ENCODE data around the gene CLDN10.

Gene CLDN10

DNA sequence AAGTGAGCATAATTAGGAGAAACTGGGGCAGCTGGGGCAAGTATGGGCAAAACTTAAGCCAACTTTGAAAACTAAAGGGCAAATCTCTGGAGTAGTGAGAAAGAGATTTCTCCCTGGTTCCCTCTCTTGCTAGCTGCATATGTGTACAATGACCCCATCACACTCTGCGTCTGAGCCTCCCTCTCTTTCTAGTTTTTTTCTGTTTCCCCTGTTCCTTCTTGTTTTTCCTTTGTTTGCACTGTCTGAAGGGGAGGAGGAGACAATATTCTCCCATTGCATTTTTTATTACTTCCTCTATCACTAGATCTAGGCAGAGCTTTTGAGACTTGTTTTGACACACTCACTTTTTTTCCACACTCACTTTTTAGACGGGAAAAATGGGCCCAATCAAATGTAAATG lies 11.2 kb upstream of the CLDN10 start:
- H3K4me2 ChIP-seq (ENCODE audit: low read length) = no peak overlapping the region
- H3K36me3 ChIP-seq (ENCODE audit: control insufficient read depth, insufficient read depth, low read length) = no peaks in the 10 kb centered on the region
- no peak overlapping the region for H2AFZ ChIP-seq
- no peaks in the 10 kb centered on the region for H3K79me2 ChIP-seq
- TF ChIP-seq, protein P1, sequence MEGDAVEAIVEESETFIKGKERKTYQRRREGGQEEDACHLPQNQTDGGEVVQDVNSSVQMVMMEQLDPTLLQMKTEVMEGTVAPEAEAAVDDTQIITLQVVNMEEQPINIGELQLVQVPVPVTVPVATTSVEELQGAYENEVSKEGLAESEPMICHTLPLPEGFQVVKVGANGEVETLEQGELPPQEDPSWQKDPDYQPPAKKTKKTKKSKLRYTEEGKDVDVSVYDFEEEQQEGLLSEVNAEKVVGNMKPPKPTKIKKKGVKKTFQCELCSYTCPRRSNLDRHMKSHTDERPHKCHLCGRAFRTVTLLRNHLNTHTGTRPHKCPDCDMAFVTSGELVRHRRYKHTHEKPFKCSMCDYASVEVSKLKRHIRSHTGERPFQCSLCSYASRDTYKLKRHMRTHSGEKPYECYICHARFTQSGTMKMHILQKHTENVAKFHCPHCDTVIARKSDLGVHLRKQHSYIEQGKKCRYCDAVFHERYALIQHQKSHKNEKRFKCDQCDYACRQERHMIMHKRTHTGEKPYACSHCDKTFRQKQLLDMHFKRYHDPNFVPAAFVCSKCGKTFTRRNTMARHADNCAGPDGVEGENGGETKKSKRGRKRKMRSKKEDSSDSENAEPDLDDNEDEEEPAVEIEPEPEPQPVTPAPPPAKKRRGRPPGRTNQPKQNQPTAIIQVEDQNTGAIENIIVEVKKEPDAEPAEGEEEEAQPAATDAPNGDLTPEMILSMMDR (IDR thresholded peaks at IDR 0.05) = no peak
- no peaks in the 10 kb centered on the region for H3K4me1 ChIP-seq
- H3K9ac ChIP-seq = no peak overlapping the region
- H3K27me3 ChIP-seq (ENCODE audit: control insufficient read depth, insufficient read depth, low read length) = no peaks in the 10 kb centered on the region
- H3K4me3 ChIP-seq (ENCODE audit: low read depth, low read length) = no peak overlapping the region
- no peak overlapping the region for H3K27ac ChIP-seq
- H3K9me3 ChIP-seq (ENCODE audit: control insufficient read depth, low read length) = no peaks in the 10 kb centered on the region

DNA sequence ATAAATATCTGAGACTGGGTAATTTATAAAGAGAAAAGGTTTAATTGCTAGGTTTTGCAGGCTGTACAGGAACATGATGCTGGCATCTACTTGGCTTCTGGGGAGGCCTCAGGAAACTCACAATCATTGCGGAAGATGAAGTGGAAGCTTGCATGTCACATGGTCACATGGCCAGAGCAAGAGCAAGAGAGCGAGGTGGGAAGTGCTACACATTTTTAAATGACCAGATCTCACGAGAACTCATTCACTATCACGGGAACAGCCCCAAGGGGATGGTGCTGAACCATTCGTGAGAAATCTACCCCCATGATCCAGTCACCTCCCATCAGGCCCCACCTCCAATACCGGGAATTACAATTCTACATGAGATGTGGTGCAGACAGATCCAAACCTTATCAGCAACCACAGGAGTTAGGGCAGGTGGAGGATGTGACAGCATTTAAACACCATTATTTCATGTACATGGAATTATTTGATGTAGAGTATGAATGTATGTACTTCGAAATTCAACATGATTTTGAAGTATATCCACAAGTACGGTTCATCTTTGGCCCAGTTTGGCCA lies 10.5 kb upstream of the CLDN10 start:
- Histone ChIP-seq H3K4me2 (ENCODE audit: low read length) (no peak overlapping the region), H2AFZ (no peak overlapping the region), H3K36me3 (ENCODE audit: control insufficient read depth, insufficient read depth, low read length) (no peaks in the 10 kb centered on the region), H3K4me1 (no peaks in the 10 kb centered on the region), H3K79me2 (no peaks in the 10 kb centered on the region), H3K4me3 (ENCODE audit: low read depth, low read length) (no peak overlapping the region), H3K9me3 (ENCODE audit: control insufficient read depth, low read length) (no peaks in the 10 kb centered on the region), H3K27ac (no peak overlapping the region), H3K27me3 (ENCODE audit: control insufficient read depth, insufficient read depth, low read length) (no peaks in the 10 kb centered on the region), H3K9ac (no peak overlapping the region)
- TF ChIP-seq, protein P1 (IDR thresholded peaks at IDR 0.05) = no peak

DNA sequence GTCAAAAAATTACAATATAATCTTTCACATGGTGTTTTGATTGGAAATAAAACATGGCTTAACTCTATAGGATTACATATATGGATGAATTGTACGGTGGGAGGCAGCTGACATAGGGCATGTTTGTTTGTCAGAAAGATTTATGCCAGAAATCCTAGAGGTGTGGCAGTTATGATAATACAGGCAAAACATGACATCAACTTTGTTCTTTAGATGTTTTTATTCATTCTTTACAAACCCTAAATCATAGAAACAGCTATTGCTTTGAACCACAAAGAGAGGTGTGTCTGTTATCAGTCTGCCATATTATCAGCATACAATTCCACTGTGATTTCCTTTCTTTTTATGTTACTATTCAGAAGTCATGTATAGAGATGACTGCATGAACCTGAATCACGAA lies 8.2 kb upstream of the CLDN10 start:
- TF ChIP-seq, protein P1 (IDR thresholded peaks at IDR 0.05) = no peak
- Histone ChIP-seq H3K4me2 (ENCODE audit: low read length) (no peak overlapping the region), H3K27me3 (ENCODE audit: control insufficient read depth, insufficient read depth, low read length) (no peaks in the 10 kb centered on the region), H3K36me3 (ENCODE audit: control insufficient read depth, insufficient read depth, low read length) (no peaks in the 10 kb centered on the region), H3K79me2 (no peaks in the 10 kb centered on the region), H2AFZ (no peak overlapping the region), H3K4me1 (no peaks in the 10 kb centered on the region), H3K4me3 (ENCODE audit: low read depth, low read length) (no peak overlapping the region), H3K9ac (no peak overlapping the region), H3K9me3 (ENCODE audit: control insufficient read depth, low read length) (no peaks in the 10 kb centered on the region), H3K27ac (no peak overlapping the region)

DNA sequence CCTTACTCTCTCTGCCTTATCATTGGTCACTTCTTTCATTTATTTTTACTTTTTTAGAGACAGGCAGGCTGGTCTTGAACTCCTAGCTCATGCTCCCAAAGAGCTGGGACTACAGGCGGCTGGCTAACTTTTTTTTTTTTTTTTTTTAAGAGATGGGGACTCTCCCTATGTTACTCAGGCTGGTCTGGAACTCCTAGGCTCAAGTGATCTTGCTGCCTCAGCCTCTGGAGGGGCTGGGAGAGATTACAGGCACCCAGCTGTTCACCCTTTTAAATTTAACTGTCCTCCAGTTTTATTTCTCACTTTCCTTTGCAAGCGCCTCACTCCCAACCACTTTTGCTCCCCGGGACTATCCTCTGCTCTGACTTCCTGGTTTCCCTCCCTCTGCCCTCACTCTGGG lies 5.6 kb upstream of the CLDN10 start:
- no peak overlapping the region for H3K9ac ChIP-seq
- H3K27ac ChIP-seq = no peak overlapping the region
- H3K9me3 ChIP-seq (ENCODE audit: control insufficient read depth, low read length) = no peaks in the 10 kb centered on the region
- H3K79me2 ChIP-seq = no peaks in the 10 kb centered on the region
- no peak overlapping the region for H3K4me2 ChIP-seq (ENCODE audit: low read length)
- H3K4me3 ChIP-seq (ENCODE audit: low read depth, low read length) = no peak overlapping the region
- H3K36me3 ChIP-seq (ENCODE audit: control insufficient read depth, insufficient read depth, low read length) = no peaks in the 10 kb centered on the region
- no peaks in the 10 kb centered on the region for H3K4me1 ChIP-seq
- TF ChIP-seq, protein P1 (IDR thresholded peaks at IDR 0.05) = no peak
- H2AFZ ChIP-seq = no peak overlapping the region
- no peaks in the 10 kb centered on the region for H3K27me3 ChIP-seq (ENCODE audit: control insufficient read depth, insufficient read depth, low read length)

DNA sequence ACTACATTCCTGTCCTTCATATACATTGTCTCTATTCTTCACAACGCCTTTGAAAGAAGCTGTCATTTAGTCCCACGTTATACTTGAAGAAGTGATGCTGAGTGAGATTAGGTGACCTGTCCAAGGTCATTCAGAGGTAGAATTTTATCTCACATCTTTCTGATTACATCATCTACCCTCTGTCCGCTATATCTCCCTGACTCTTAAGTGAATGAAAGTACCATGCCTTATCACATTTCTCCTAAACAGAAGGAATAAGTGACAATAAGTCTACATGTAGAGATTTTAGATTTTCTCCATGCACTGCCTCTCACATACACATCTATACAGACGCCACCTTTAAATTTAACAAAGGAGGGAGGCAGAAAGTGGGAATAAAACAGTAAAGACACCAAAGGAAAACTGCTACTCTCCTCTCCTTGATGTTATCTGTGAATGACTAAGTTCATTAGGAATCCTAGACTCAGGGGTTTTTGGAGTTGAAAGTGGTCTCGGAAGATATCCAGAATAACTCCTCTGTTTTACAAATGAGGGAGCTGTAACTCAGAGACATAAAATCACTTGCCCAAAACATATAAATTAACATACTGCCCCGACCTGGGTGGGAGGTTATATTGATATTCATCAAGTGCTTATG lies 4.9 kb upstream of the CLDN10 start:
- Histone ChIP-seq H3K36me3 (ENCODE audit: control insufficient read depth, insufficient read depth, low read length) (no peaks in the 10 kb centered on the region), H3K4me1 (no peaks in the 10 kb centered on the region), H3K9ac (no peak overlapping the region), H3K27ac (no peak overlapping the region), H2AFZ (no peak overlapping the region), H3K4me2 (ENCODE audit: low read length) (no peak overlapping the region), H3K79me2 (no peaks in the 10 kb centered on the region), H3K9me3 (ENCODE audit: control insufficient read depth, low read length) (no peaks in the 10 kb centered on the region), H3K27me3 (ENCODE audit: control insufficient read depth, insufficient read depth, low read length) (no peaks in the 10 kb centered on the region), H3K4me3 (ENCODE audit: low read depth, low read length) (no peak overlapping the region)
- TF ChIP-seq, protein P1 (IDR thresholded peaks at IDR 0.05) = no peak
